ENCODE data around the gene CXCL11.

CXCL11 gene

GRCh38 chr4:76022677-76023076 lies 13.2 kb downstream of the CXCL11 start:
- Mint-ChIP-seq H3K27me3 (ENCODE audit: low read depth) (no peaks in the 10 kb centered on the region), H3K36me3 (ENCODE audit: low read depth) (peaks cover 2% of the 10 kb centered on the region), H3K4me1 (ENCODE audit: low read depth) (peaks cover 28% of the 10 kb centered on the region), H3K27ac (no peak overlapping the region), H3K4me3 (no peak overlapping the region), H3K9me3 (no peaks in the 10 kb centered on the region)
- DNase-seq (ENCODE audit: low spot score), result no peak

- Mint-ChIP-seq H3K27ac (no peak overlapping the region), H3K27me3 (ENCODE audit: low read depth) (no peaks in the 10 kb centered on the region), H3K4me3 (no peak overlapping the region), H3K9me3 (no peaks in the 10 kb centered on the region), H3K4me1 (ENCODE audit: low read depth) (peaks cover 27% of the 10 kb centered on the region), H3K36me3 (ENCODE audit: low read depth) (peaks cover 2% of the 10 kb centered on the region)
- no peak for DNase-seq (ENCODE audit: low spot score)
Observed at GRCh38 chr4:76022031-76022430, 13.8 kb downstream of the CXCL11 start.

GRCh38 chr4:76017056-76017686 lies 18.7 kb downstream of the CXCL11 start:
- Mint-ChIP-seq H3K9me3 (no peaks in the 10 kb centered on the region), H3K4me1 (ENCODE audit: low read depth) (peaks cover 14% of the 10 kb centered on the region), H3K27me3 (ENCODE audit: low read depth) (no peaks in the 10 kb centered on the region), H3K27ac (no peak overlapping the region), H3K36me3 (ENCODE audit: low read depth) (peaks cover 2% of the 10 kb centered on the region), H3K4me3 (no peak overlapping the region)
- no peak for DNase-seq (ENCODE audit: low spot score)

GRCh38 chr4:76016393-76016792 lies 19.5 kb downstream of the CXCL11 start:
- peak; percentile 23 for DNase-seq (ENCODE audit: low spot score)
- peaks cover 2% of the 10 kb centered on the region for H3K36me3 Mint-ChIP-seq (ENCODE audit: low read depth)
- H3K27me3 Mint-ChIP-seq (ENCODE audit: low read depth), result no peaks in the 10 kb centered on the region
- no peak overlapping the region for H3K4me3 Mint-ChIP-seq
- H3K9me3 Mint-ChIP-seq, result no peaks in the 10 kb centered on the region
- no peak overlapping the region for H3K27ac Mint-ChIP-seq
- peaks cover 11% of the 10 kb centered on the region for H3K4me1 Mint-ChIP-seq (ENCODE audit: low read depth)

- Mint-ChIP-seq H3K27me3 (ENCODE audit: low read depth) (no peaks in the 10 kb centered on the region), H3K9me3 (no peaks in the 10 kb centered on the region), H3K36me3 (ENCODE audit: low read depth) (no peaks in the 10 kb centered on the region), H3K4me1 (ENCODE audit: low read depth) (peaks cover 9% of the 10 kb centered on the region), H3K4me3 (no peak overlapping the region), H3K27ac (no peak overlapping the region)
- no peak for DNase-seq (ENCODE audit: low spot score)
Observed at GRCh38 chr4:76013540-76013939, 22.3 kb downstream of the CXCL11 start.

GRCh38 chr4:76012388-76012801 lies 23.5 kb downstream of the CXCL11 start:
- Mint-ChIP-seq H3K36me3 (ENCODE audit: low read depth) (no peaks in the 10 kb centered on the region), H3K9me3 (no peaks in the 10 kb centered on the region), H3K4me1 (ENCODE audit: low read depth) (peaks cover 9% of the 10 kb centered on the region), H3K4me3 (no peak overlapping the region), H3K27me3 (ENCODE audit: low read depth) (no peaks in the 10 kb centered on the region), H3K27ac (no peak overlapping the region)
- DNase-seq (ENCODE audit: low spot score), result no peak

- Mint-ChIP-seq H3K27ac (no peak overlapping the region), H3K27me3 (ENCODE audit: low read depth) (peaks cover 5% of the 10 kb centered on the region), H3K4me3 (no peak overlapping the region), H3K9me3 (no peaks in the 10 kb centered on the region), H3K4me1 (ENCODE audit: low read depth) (peaks cover 9% of the 10 kb centered on the region), H3K36me3 (ENCODE audit: low read depth) (no peaks in the 10 kb centered on the region)
- no peak for DNase-seq (ENCODE audit: low spot score)
Observed at GRCh38 chr4:76011700-76012387, 24.0 kb downstream of the CXCL11 start.

- no peaks in the 10 kb centered on the region for H3K36me3 Mint-ChIP-seq (ENCODE audit: low read depth)
- H3K4me1 Mint-ChIP-seq (ENCODE audit: low read depth), result peaks cover 2% of the 10 kb centered on the region
- no peak overlapping the region for H3K4me3 Mint-ChIP-seq
- H3K27ac Mint-ChIP-seq, result no peak overlapping the region
- no peak for DNase-seq (ENCODE audit: low spot score)
- H3K9me3 Mint-ChIP-seq, result no peaks in the 10 kb centered on the region
- H3K27me3 Mint-ChIP-seq (ENCODE audit: low read depth), result peaks cover 5% of the 10 kb centered on the region
Observed at GRCh38 chr4:76011018-76011670, 24.7 kb downstream of the CXCL11 start.

GRCh38 chr4:76010576-76010975 lies 25.3 kb downstream of the CXCL11 start:
- Mint-ChIP-seq H3K27ac (no peak overlapping the region), H3K27me3 (ENCODE audit: low read depth) (peaks cover 5% of the 10 kb centered on the region)

GRCh38 chr4:76009311-76009710 lies 26.6 kb downstream of the CXCL11 start:
- DNase-seq (ENCODE audit: low spot score), result no peak
- H3K4me1 Mint-ChIP-seq (ENCODE audit: low read depth), result no peaks in the 10 kb centered on the region
- H3K9me3 Mint-ChIP-seq, result no peaks in the 10 kb centered on the region
- H3K36me3 Mint-ChIP-seq (ENCODE audit: low read depth), result no peaks in the 10 kb centered on the region
- peaks cover 5% of the 10 kb centered on the region for H3K27me3 Mint-ChIP-seq (ENCODE audit: low read depth)
- H3K4me3 Mint-ChIP-seq, result no peak overlapping the region
- H3K27ac Mint-ChIP-seq, result no peak overlapping the region

More at GRCh38 chr4:76010576-76010975, 25.3 kb downstream of the CXCL11 start:
- no peaks in the 10 kb centered on the region for H3K9me3 Mint-ChIP-seq
- H3K36me3 Mint-ChIP-seq (ENCODE audit: low read depth), result no peaks in the 10 kb centered on the region
- no peak for DNase-seq (ENCODE audit: low spot score)
- no peaks in the 10 kb centered on the region for H3K4me1 Mint-ChIP-seq (ENCODE audit: low read depth)
- no peak overlapping the region for H3K4me3 Mint-ChIP-seq

GRCh38 chr4:76007089-76007862 lies 28.6 kb downstream of the CXCL11 start, which contains the start of gene CXCL9:
TSS of gene CXCL9 (minus strand) at chr4:76007509. CDS start at chr4:76007449, 60 bp downstream.
- H3K9me3 Mint-ChIP-seq, result no peaks in the 10 kb centered on the region
- no peaks in the 10 kb centered on the region for H3K36me3 Mint-ChIP-seq (ENCODE audit: low read depth)
- H3K4me3 Mint-ChIP-seq, result no peak within 1 kb of the TSS
- no peak within 1 kb of the TSS for H3K27ac Mint-ChIP-seq
- H3K4me1 Mint-ChIP-seq (ENCODE audit: low read depth), result peaks cover 5% of the 10 kb centered on the region
- no peak for DNase-seq (ENCODE audit: low spot score)
- peaks cover 5% of the 10 kb centered on the region for H3K27me3 Mint-ChIP-seq (ENCODE audit: low read depth)

- Mint-ChIP-seq H3K9me3 (no peaks in the 10 kb centered on the region), H3K4me1 (ENCODE audit: low read depth) (peaks cover 8% of the 10 kb centered on the region), H3K4me3 (no peak overlapping the region), H3K27me3 (ENCODE audit: low read depth) (peaks cover 5% of the 10 kb centered on the region), H3K27ac (no peak overlapping the region), H3K36me3 (ENCODE audit: low read depth) (no peaks in the 10 kb centered on the region)
- no peak for DNase-seq (ENCODE audit: low spot score)
Observed at GRCh38 chr4:76003620-76004019, 32.2 kb downstream of the CXCL11 start.

- no peaks in the 10 kb centered on the region for H3K9me3 Mint-ChIP-seq
- peaks cover 8% of the 10 kb centered on the region for H3K4me1 Mint-ChIP-seq (ENCODE audit: low read depth)
- no peak overlapping the region for H3K27ac Mint-ChIP-seq
- no peak overlapping the region for H3K4me3 Mint-ChIP-seq
- peaks cover 5% of the 10 kb centered on the region for H3K27me3 Mint-ChIP-seq (ENCODE audit: low read depth)
- H3K36me3 Mint-ChIP-seq (ENCODE audit: low read depth), result no peaks in the 10 kb centered on the region
- DNase-seq (ENCODE audit: low spot score), result no peak
Observed at GRCh38 chr4:76003035-76003434, 32.8 kb downstream of the CXCL11 start.

GRCh38 chr4:76002176-76002575 lies 33.7 kb downstream of the CXCL11 start:
- Mint-ChIP-seq H3K9me3 (no peaks in the 10 kb centered on the region), H3K36me3 (ENCODE audit: low read depth) (no peaks in the 10 kb centered on the region), H3K4me3 (no peak overlapping the region), H3K27ac (no peak overlapping the region), H3K4me1 (ENCODE audit: low read depth) (peaks cover 8% of the 10 kb centered on the region), H3K27me3 (ENCODE audit: low read depth) (peaks cover 4% of the 10 kb centered on the region)
- no peak for DNase-seq (ENCODE audit: low spot score)

All from T-helper 2 cell treated with Interferon-gamma antibody and Interleukin-4, amounts not matched to agents 5 μg/mL and 100 μg/mL, for 36 hours (primary cell).